ENCODE data around the gene CELF5. TPM values are rescaled to one million over a fixed set of nuclear protein-coding genes. Genes with fewer than 3 reads are reported as not detected.

Gene CELF5
- total and polyA plus RNA-seq, 9 of the 15 experiments (the other 6 are each of a cell fraction or from before 2014, with no cell fraction given), result 0.01 to 0.56 (median 0.22) TPM

- peak; percentile 82; the same call in 1 of the 2 replicates for TF ChIP-seq ARID4B (CRISPR knock-in tag; IDR thresholded peaks at IDR 0.05)
- TF ChIP-seq SIN3B (IDR thresholded peaks at IDR 0.05; ENCODE audit: low read depth), result peak; percentile 52; the same call in 1 of the 2 replicates
Observed at GRCh38 chr19:3186160-3186688, 38.2 kb upstream of the CELF5 start (continued).

GRCh38 chr19:3186891-3187661 is 37.4 kb upstream of the CELF5 start:
- FAIRE-seq, result no peak
- POLR2A ChIA-PET, result interaction anchor here (0.5 to 1.5 kb wide), 4 partner anchors 8 to 504 kb away, joined by 3 to 4 read pairs (median 3); no protein-coding TSS in a partner anchor
- no peak for TF ChIP-seq PML (IDR thresholded peaks at IDR 0.05; ENCODE audit: low read length)
- TF ChIP-seq PRDM10 (IDR thresholded peaks at IDR 0.05; ENCODE audit: partially characterized antibody), result peak; percentile 58
- TF ChIP-seq ZNF79 (CRISPR knock-in tag; IDR thresholded peaks at IDR 0.05; ENCODE audit: low read depth), result no peak
- no peak for TF ChIP-seq USF1 (CRISPR knock-in tag; IDR thresholded peaks at IDR 0.05)

More at GRCh38 chr19:3186891-3187661, 37.4 kb upstream of the CELF5 start:
- peaks cover 50% of the 10 kb centered on the region; the same call in 2 of the 3 replicates for H3K36me3 ChIP-seq (ENCODE audit: control insufficient read depth, insufficient read depth, low read length)
- no peaks in the 10 kb centered on the region for H3K9me1 ChIP-seq (ENCODE audit: control insufficient read depth, insufficient read depth, low read length)
- intact Hi-C loops (cut with micrococcal nuclease), result no loop called here
- H3K4me1 ChIP-seq (replicated peaks in 1 of 2; ENCODE audit: control insufficient read depth in 2 of 2, insufficient read depth in 2 of 2, low read length in 2 of 2), result peaks cover 23 to 77% of the 10 kb centered on the region in 2 experiments
- peaks cover 63% of the 10 kb centered on the region for H3K79me2 ChIP-seq (ENCODE audit: control insufficient read depth, insufficient read depth, low read length)
- WGBS (ENCODE audit: insufficient coverage, low coverage, missing lambda C conversion rate), result 41% methylated on average over 21 of the region's 23 CpGs
- peak overlapping the region; percentile 82 to 99 for H3K9ac ChIP-seq (ENCODE audit: insufficient read depth in 1 of 2, low read depth in 2 of 2, low read length in 2 of 2)
- ATAC-seq (no peak), DNase-seq (ENCODE audit: extremely low read depth in 1 of 4, low spot score in 3 of 4) (peak in 3 of 4 experiments; percentile 50 to 64 (median 54))
- peak overlapping the region; percentile 96 for H3K4me2 ChIP-seq (ENCODE audit: insufficient read depth, low read length)
- BruUV-seq (replicated peaks), result no TSS peak
- H3K27me3 ChIP-seq (ENCODE audit: control insufficient read depth in 2 of 2, insufficient read depth in 2 of 2, low read length in 2 of 2), result no peaks in the 10 kb centered on the region
- H2AFZ ChIP-seq (ENCODE audit: low read depth, low read length), result no peak overlapping the region
- peak overlapping the region; percentile 99 for H3K4me3 ChIP-seq
- no peaks in the 10 kb centered on the region for H3K9me3 ChIP-seq (replicated peaks; ENCODE audit: control insufficient read depth, insufficient read depth, low read depth, low read length)
- in situ Hi-C loops (cut with MboI), result no loop called here
- CTCF ChIA-PET (ENCODE audit: low intra/inter-chr PET ratio), result no interaction called here
- peaks cover 26% of the 10 kb centered on the region; the same call in 1 of the 2 replicates for H4K20me1 ChIP-seq (replicated peaks; ENCODE audit: control insufficient read depth, insufficient read depth, low read length)
- peak overlapping the region; percentile 96; the same call in 1 of the 3 replicates for H3K27ac ChIP-seq (ENCODE audit: extremely low read depth, low read depth, low read length)

Data from K562 (cell line).